ENCODE results near the gene RABGAP1.
A peak's percentile ranks its signal among the peaks of the same experiment; 100 is the strongest.

RABGAP1 gene

GRCh38 chr9:123049589-123050222 is 108.9 kb downstream of the RABGAP1 start:
- DNase-seq: no peak

- DNase-seq: no peak
Measured at GRCh38 chr9:123053046-123053445, 112.2 kb downstream of the RABGAP1 start.

GRCh38 chr9:123053711-123054110 is 112.9 kb downstream of the RABGAP1 start:
- no peak for DNase-seq

GRCh38 chr9:123058834-123059233 is 118.0 kb downstream of the RABGAP1 start:
- DNase-seq: no peak

GRCh38 chr9:123059472-123060220 is 118.8 kb downstream of the RABGAP1 start:
- no peak for DNase-seq

GRCh38 chr9:123061216-123061615 is 120.4 kb downstream of the RABGAP1 start:
- no peak for DNase-seq

GRCh38 chr9:123062351-123063176 is 121.7 kb downstream of the RABGAP1 start:
- no peak for DNase-seq

- no peak for DNase-seq
Measured at GRCh38 chr9:123063177-123063598, 122.4 kb downstream of the RABGAP1 start.

- DNase-seq: no peak
Measured at GRCh38 chr9:123063896-123064295, 123.1 kb downstream of the RABGAP1 start.

- DNase-seq: no peak
Measured at GRCh38 chr9:123064716-123065115, 123.9 kb downstream of the RABGAP1 start.

- DNase-seq: no peak
Measured at GRCh38 chr9:123065196-123065595, 124.4 kb downstream of the RABGAP1 start.

GRCh38 chr9:123067136-123067535 is 126.3 kb downstream of the RABGAP1 start:
- no peak for DNase-seq

GRCh38 chr9:123069010-123069481 is 128.2 kb downstream of the RABGAP1 start:
- no peak for DNase-seq

GRCh38 chr9:123070198-123070597 is 129.4 kb downstream of the RABGAP1 start:
- no peak for DNase-seq

GRCh38 chr9:123072407-123072995 is 131.7 kb downstream of the RABGAP1 start:
- DNase-seq: no peak

- no peak for DNase-seq
Measured at GRCh38 chr9:123073441-123073840, 132.6 kb downstream of the RABGAP1 start.

- no peak for DNase-seq
Measured at GRCh38 chr9:123073991-123074422, 133.2 kb downstream of the RABGAP1 start.

GRCh38 chr9:123074628-123075027 is 133.8 kb downstream of the RABGAP1 start:
- no peak for DNase-seq

- DNase-seq: no peak
Measured at GRCh38 chr9:123080444-123080843, 139.6 kb downstream of the RABGAP1 start.

GRCh38 chr9:123081824-123082223 is 141.0 kb downstream of the RABGAP1 start:
- DNase-seq: peak; percentile 28

GRCh38 chr9:123083680-123084079 is 142.9 kb downstream of the RABGAP1 start:
- DNase-seq: no peak

GRCh38 chr9:123084256-123084655 is 143.4 kb downstream of the RABGAP1 start:
- DNase-seq: no peak

GRCh38 chr9:123085916-123086315 is 145.1 kb downstream of the RABGAP1 start:
- no peak for DNase-seq

All from AML-193 (cell line).